LNCaP clone FGC (cell line): ENCODE measurements around the gene IL5.
A peak's percentile ranks its signal among the peaks of the same experiment; 100 is the strongest.
"Not testable (repeated sequence)": the region's sequence is repeated elsewhere in the genome, so short reads cannot be mapped to it uniquely, and the experiment has no call there.

Experiments used
- DNase-seq: peaks from one replicate; pipeline ENCODE4 v3.0.0-alpha.2; 2011; ENCODE audit warnings: low read depth
- H3K4me3 ChIP-seq: 2 replicates; pipeline ENCODE4 v1.5.1; 2011; ENCODE audit warnings: mild to moderate bottlenecking, low read depth, low read length, control low read depth
- TF ChIP-seq, protein P1 (sequence below): IDR thresholded peaks from 2 replicates; pipeline ENCODE4 v1.5.1; 2012; ENCODE audit warnings: mild to moderate bottlenecking; ENCODE audit not compliant: control insufficient read depth, insufficient read depth; ENCODE audit errors: extremely low read depth

The IL5 gene

GRCh38 chr5:132530946-132531345 lies 12.4 kb downstream of the IL5 start:
- TF ChIP-seq, protein P1, sequence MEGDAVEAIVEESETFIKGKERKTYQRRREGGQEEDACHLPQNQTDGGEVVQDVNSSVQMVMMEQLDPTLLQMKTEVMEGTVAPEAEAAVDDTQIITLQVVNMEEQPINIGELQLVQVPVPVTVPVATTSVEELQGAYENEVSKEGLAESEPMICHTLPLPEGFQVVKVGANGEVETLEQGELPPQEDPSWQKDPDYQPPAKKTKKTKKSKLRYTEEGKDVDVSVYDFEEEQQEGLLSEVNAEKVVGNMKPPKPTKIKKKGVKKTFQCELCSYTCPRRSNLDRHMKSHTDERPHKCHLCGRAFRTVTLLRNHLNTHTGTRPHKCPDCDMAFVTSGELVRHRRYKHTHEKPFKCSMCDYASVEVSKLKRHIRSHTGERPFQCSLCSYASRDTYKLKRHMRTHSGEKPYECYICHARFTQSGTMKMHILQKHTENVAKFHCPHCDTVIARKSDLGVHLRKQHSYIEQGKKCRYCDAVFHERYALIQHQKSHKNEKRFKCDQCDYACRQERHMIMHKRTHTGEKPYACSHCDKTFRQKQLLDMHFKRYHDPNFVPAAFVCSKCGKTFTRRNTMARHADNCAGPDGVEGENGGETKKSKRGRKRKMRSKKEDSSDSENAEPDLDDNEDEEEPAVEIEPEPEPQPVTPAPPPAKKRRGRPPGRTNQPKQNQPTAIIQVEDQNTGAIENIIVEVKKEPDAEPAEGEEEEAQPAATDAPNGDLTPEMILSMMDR: no peak
- no peak overlapping the region for H3K4me3 ChIP-seq
- DNase-seq: no peak

GRCh38 chr5:132528866-132529634 lies 14.3 kb downstream of the IL5 start:
- DNase-seq: no peak
- H3K4me3 ChIP-seq: no peak overlapping the region
- TF ChIP-seq, protein P1: no peak

DNA sequence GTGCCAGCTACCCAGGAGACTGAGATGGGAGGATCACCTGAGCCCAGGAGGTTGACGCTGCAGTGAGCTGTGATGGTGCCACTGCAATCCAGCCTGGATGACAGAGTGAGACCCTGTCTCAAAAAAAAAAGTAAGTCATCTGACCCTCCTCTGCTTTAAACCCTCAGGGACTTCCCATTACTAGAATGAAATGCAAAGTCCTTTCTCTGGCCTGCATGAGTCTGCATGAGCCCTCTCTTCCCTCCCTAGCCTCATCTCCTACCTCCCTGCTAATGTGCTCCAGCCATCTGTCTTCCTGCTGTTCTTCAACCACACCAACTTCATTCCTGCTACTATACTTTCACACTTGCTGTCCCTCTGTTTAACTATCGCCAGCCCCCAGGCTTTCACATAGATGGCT lies 15.3 kb downstream of the IL5 start:
- no peak for DNase-seq
- H3K4me3 ChIP-seq: no peak overlapping the region
- TF ChIP-seq, protein P1: no peak

DNA sequence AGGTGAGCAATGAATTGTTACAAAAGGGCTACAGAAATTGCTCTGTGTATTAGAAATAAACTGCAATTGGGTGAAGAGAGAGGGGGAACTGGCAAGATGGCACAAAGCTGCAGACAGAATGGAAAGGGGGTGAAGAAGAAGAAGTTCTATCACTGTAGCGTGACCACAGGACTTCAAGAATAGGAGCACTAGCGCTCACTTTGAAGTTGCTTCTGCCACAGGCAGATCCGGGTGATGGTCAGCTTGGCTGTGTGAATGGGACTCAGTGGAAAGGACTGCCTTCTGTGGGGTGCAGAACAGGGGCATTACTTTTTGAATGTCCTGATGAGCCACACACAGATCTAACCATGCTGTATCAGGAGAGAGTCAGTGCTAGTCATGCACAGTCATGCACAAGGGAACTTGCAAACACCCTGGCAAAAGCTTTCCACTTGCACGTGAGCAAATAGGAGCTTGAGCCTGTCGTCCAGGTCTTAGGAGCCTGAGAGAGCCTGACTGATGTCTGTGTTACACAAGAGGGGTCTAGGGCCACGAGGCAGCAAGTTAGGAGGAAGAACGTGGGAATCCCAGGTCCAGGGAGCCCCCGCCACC lies 16.3 kb downstream of the IL5 start:
- no peak for DNase-seq
- no peak overlapping the region for H3K4me3 ChIP-seq

DNA sequence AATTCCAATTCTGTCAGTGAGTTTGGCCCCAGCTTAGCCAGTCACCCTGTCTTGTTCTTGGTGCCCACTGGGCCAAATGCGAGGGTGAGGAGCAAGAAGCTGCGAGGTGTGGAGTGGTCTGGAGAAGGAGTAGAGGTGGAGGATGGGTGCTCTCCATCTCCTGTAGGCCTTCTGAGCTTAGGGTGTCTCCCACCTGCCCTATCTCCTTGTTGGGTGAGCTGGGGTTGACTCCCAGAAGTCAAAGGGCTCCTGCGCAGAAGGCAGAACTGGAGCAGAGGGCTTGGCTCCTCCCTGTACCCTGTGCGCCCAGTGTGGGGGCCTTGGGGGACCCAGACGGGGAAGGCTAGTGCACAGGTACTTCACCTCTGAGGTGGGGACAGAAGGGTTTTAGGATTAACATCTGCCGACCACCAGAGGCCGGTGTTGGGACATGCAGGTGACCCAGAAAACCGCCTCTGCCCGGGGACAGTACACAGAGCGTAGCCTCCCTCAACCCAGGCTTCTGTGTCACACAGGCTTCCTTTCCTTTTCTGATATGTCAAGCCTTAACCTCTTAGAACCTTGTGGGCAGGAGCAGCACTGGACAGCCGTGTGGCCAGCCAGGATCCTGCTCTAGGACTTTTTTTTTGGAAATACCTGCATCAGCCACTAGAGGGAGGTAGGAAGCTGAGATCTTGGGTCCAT lies 16.9 kb downstream of the IL5 start:
- DNase-seq: peak; percentile 19
- TF ChIP-seq, protein P1: peak; percentile 70
- H3K4me3 ChIP-seq: no peak overlapping the region

More for the DNA sequence above, 16.3 kb downstream of the IL5 start:
- TF ChIP-seq, protein P1: no peak

DNA sequence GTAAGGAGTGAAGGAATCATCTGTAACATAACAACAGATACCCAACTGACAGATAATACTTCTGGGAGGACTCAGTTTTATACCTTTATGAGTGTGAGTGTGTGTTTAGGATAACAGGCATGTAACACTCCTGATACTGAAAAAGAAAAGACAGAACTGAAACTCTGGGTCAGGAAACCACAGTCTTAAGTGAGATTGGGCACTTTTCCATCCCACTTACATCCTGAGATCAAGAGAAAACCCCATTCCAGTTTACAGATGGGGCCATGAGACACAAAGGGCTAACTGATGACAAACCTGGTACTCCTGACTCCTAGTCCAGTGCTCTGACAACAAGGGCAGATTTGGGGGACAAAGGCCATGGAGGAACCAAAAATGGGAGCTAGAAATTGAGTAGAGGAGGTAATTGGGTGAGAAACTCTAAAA lies 18.0 kb downstream of the IL5 start:
- TF ChIP-seq, protein P1: no peak
- no peak for DNase-seq
- no peak overlapping the region for H3K4me3 ChIP-seq

- DNase-seq, H3K4me3 ChIP-seq: not testable (repeated sequence)
Measured at GRCh38 chr5:132524877-132525276, 18.4 kb downstream of the IL5 start.

DNA sequence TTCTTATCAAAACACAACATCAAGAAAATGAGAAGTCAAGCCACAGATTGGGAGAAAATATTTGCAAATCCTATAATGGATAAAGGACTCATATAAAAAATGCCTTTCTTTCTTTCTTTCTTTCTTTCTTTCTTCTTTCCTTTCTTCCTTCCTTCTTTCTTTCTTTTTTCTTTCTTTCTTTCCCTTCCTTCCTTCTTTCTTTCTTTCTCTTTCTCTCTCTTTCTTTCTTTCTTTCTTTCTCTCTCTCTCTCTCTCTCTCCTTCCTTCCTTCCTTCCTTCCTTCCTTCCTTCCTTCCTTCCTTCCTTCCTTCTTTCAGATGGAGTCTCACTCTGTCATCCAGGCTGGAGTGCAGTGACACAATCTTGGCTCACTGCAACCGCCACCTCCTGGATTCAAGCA lies 21.3 kb downstream of the IL5 start:
- H3K4me3 ChIP-seq, DNase-seq: not testable (repeated sequence)

- not testable (repeated sequence) for H3K4me3 ChIP-seq, DNase-seq
Measured at GRCh38 chr5:132513618-132514336, 29.5 kb downstream of the IL5 start.
